GM21423 (cell line): ENCODE results near the gene SLC22A7.
A peak's percentile ranks its signal among the peaks of the same experiment; 100 is the strongest.
"Not testable (repeated sequence)": the region's sequence is repeated elsewhere in the genome, so short reads cannot be mapped to it uniquely, and the experiment has no call there.

ENCODE experiments used
- ATAC-seq: cut with Tn5 transposase; IDR thresholded peaks from one replicate; pipeline ENCODE4 v1.9.1; 2021; ENCODE audit warnings: mild to moderate bottlenecking, moderate library complexity; ENCODE audit not compliant: unreplicated experiment

The SLC22A7 gene

GRCh38 chr6:43299338-43300293 lies 1.6 kb downstream of the SLC22A7 start:
- no peak for ATAC-seq

- ATAC-seq, result no peak
Observed at GRCh38 chr6:43301081-43301870, 3.2 kb downstream of the SLC22A7 start.

- no peak for ATAC-seq
Observed at GRCh38 chr6:43302126-43302525, 4.1 kb downstream of the SLC22A7 start.

- not testable (repeated sequence) for ATAC-seq
Observed at GRCh38 chr6:43303006-43303405, 4.9 kb downstream of the SLC22A7 start.

GRCh38 chr6:43303751-43304331 lies 5.8 kb downstream of the SLC22A7 start:
- ATAC-seq, result no peak

- no peak for ATAC-seq
Observed at GRCh38 chr6:43304361-43304760, 6.3 kb downstream of the SLC22A7 start.

GRCh38 chr6:43304882-43305281 lies 6.8 kb downstream of the SLC22A7 start:
- no peak for ATAC-seq

- no peak for ATAC-seq
Observed at GRCh38 chr6:43306086-43306485, 8.0 kb downstream of the SLC22A7 start.

- no peak for ATAC-seq
Observed at GRCh38 chr6:43307451-43308100, 9.5 kb downstream of the SLC22A7 start.

- ATAC-seq, result peak; percentile 60
Observed at GRCh38 chr6:43308101-43308989, 10.3 kb downstream of the SLC22A7 start, which contains the start of gene CRIP3. TSS of gene CRIP3 (minus strand) at chr6:43308826. CDS start at chr6:43308792, 34 bp downstream.

- no peak for ATAC-seq
Observed at GRCh38 chr6:43308990-43309477, 11.0 kb downstream of the SLC22A7 start.

GRCh38 chr6:43310134-43310533 lies 12.1 kb downstream of the SLC22A7 start:
- ATAC-seq, result no peak

GRCh38 chr6:43310624-43311023 lies 12.6 kb downstream of the SLC22A7 start:
- ATAC-seq, result no peak

GRCh38 chr6:43311666-43312065 lies 13.6 kb downstream of the SLC22A7 start:
- no peak for ATAC-seq

- no peak for ATAC-seq
Observed at GRCh38 chr6:43313813-43314212, 15.8 kb downstream of the SLC22A7 start.

GRCh38 chr6:43318011-43318410 lies 20.0 kb downstream of the SLC22A7 start:
- no peak for ATAC-seq

GRCh38 chr6:43325876-43326275 lies 27.8 kb downstream of the SLC22A7 start:
- ATAC-seq, result no peak

GRCh38 chr6:43328528-43328927 lies 30.5 kb downstream of the SLC22A7 start:
- ATAC-seq, result no peak

- ATAC-seq, result no peak
Observed at GRCh38 chr6:43331470-43331869, 33.4 kb downstream of the SLC22A7 start.

- ATAC-seq, result no peak
Observed at GRCh38 chr6:43331891-43332290, 33.8 kb downstream of the SLC22A7 start.
